ENCODE results near the gene RHD. TPM values are rescaled to one million over a fixed set of nuclear protein-coding genes. Genes with fewer than 3 reads are reported as not detected.
"Not testable (repeated sequence)": the region's sequence is repeated elsewhere in the genome, so short reads cannot be mapped to it uniquely, and the experiment has no call there.

RHD gene
- total RNA-seq, 1 experiment from 2014 or later: 1.3 TPM

DNA sequence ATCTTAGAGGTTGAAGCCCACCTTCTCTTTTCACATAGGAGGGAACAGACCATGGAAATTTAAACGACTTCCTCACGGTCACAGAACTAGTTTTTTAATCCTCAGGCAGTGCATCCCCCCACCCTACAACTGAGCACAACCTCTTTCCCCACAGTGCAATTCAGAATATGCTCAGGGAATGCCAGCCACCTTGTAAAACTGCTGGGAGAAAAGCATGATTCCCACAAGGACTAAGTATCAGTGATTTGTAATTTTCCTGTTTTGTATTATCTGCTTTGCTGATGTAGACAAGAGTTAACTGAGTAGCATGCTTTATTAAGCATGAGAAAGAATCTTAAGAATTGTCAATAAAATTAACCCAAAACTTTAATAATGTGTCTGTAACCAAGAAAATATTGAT lies 89.6 kb downstream of the RHD start:
- no peaks in the 10 kb centered on the region for H3K4me1 ChIP-seq (ENCODE audit: insufficient read depth, low read length)
- Mint-ChIP-seq H3K27me3 (ENCODE audit: low read depth) (no peaks in the 10 kb centered on the region), H3K9me3 (no peaks in the 10 kb centered on the region), H3K4me3 (no peak overlapping the region), H3K36me3 (ENCODE audit: insufficient read depth in 1 of 3, low read depth in 3 of 3) (peaks cover 6 to 47% (median 39%) of the 10 kb centered on the region in 3 experiments; a peak in 5 of 7 replicates), H3K27ac (peak overlapping the region in 1 of 3 experiments; percentile 4; a peak in 1 of 7 replicates), H3K4me1 (no peaks in the 10 kb centered on the region)
- no peaks in the 10 kb centered on the region for H3K79me1 ChIP-seq (ENCODE audit: insufficient read depth, low read depth, low read length, poor library complexity, severe bottlenecking)
- no peak overlapping the region for H4K91ac ChIP-seq (ENCODE audit: insufficient read length, low read depth, low read length)
- no peak overlapping the region for H3T11ph ChIP-seq (ENCODE audit: low read length)
- no peak overlapping the region for H3K23ac ChIP-seq (ENCODE audit: insufficient read length, low read depth, low read length)
- DNase-seq: no peak
- H4K5ac ChIP-seq (ENCODE audit: insufficient read length, low read depth, low read length): no peak overlapping the region
- no peak overlapping the region for H2AFZ ChIP-seq (ENCODE audit: low read length)
- H3K4ac ChIP-seq (ENCODE audit: low read depth, low read length): no peak overlapping the region
- H4K8ac ChIP-seq (replicated peaks; ENCODE audit: insufficient read length, low read depth, low read length): no peak overlapping the region
- H3K23me2 ChIP-seq (ENCODE audit: insufficient read length, low read depth, low read length, poor library complexity, severe bottlenecking): no peaks in the 10 kb centered on the region
- no peak overlapping the region for H2BK15ac ChIP-seq (ENCODE audit: low read depth, low read length)
- TF ChIP-seq, protein P1, sequence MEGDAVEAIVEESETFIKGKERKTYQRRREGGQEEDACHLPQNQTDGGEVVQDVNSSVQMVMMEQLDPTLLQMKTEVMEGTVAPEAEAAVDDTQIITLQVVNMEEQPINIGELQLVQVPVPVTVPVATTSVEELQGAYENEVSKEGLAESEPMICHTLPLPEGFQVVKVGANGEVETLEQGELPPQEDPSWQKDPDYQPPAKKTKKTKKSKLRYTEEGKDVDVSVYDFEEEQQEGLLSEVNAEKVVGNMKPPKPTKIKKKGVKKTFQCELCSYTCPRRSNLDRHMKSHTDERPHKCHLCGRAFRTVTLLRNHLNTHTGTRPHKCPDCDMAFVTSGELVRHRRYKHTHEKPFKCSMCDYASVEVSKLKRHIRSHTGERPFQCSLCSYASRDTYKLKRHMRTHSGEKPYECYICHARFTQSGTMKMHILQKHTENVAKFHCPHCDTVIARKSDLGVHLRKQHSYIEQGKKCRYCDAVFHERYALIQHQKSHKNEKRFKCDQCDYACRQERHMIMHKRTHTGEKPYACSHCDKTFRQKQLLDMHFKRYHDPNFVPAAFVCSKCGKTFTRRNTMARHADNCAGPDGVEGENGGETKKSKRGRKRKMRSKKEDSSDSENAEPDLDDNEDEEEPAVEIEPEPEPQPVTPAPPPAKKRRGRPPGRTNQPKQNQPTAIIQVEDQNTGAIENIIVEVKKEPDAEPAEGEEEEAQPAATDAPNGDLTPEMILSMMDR (conservative IDR thresholded peaks at IDR 0.05): no peak
- no peaks in the 10 kb centered on the region for H4K20me1 ChIP-seq (ENCODE audit: control insufficient read depth, insufficient read depth, insufficient read length)
- no peak overlapping the region for H2BK120ac ChIP-seq (ENCODE audit: low read depth, low read length, poor library complexity, severe bottlenecking)
- no peak overlapping the region for H3K27ac ChIP-seq (ENCODE audit: insufficient read length, low read depth, low read length)
- no peaks in the 10 kb centered on the region for H3K9me3 ChIP-seq (ENCODE audit: control insufficient read depth, low read depth, low read length)
- no CpG with 5 or more reads among the region's 2 CpGs for WGBS (ENCODE audit: extremely low coverage, insufficient read length, low lambda C conversion rate)
- H3K56ac ChIP-seq (ENCODE audit: insufficient read length, low read depth, low read length): no peak overlapping the region
- no peaks in the 10 kb centered on the region for H3K79me2 ChIP-seq (ENCODE audit: insufficient read depth, low read length)
- H3K18ac ChIP-seq (ENCODE audit: insufficient read length, low read depth, low read length): no peak overlapping the region
- H2BK20ac ChIP-seq (ENCODE audit: low read depth, low read length, poor library complexity, severe bottlenecking): no peak overlapping the region
- no peak overlapping the region for H3K9ac ChIP-seq (ENCODE audit: extremely low read depth, insufficient read length, low read length)
- H3K4me2 ChIP-seq (ENCODE audit: insufficient read depth, insufficient read length, low read length): no peak overlapping the region
- no peak overlapping the region for H3K14ac ChIP-seq (ENCODE audit: insufficient read depth, low read length)
- H2BK5ac ChIP-seq (ENCODE audit: insufficient read length, low read length): no peak overlapping the region
- H2AK5ac ChIP-seq (ENCODE audit: insufficient read length, low read length): no peak overlapping the region
- H2BK12ac ChIP-seq (ENCODE audit: insufficient read length, low read depth, low read length): no peak overlapping the region
- no peaks in the 10 kb centered on the region for H3K27me3 ChIP-seq (ENCODE audit: insufficient read depth, low read length)

DNA sequence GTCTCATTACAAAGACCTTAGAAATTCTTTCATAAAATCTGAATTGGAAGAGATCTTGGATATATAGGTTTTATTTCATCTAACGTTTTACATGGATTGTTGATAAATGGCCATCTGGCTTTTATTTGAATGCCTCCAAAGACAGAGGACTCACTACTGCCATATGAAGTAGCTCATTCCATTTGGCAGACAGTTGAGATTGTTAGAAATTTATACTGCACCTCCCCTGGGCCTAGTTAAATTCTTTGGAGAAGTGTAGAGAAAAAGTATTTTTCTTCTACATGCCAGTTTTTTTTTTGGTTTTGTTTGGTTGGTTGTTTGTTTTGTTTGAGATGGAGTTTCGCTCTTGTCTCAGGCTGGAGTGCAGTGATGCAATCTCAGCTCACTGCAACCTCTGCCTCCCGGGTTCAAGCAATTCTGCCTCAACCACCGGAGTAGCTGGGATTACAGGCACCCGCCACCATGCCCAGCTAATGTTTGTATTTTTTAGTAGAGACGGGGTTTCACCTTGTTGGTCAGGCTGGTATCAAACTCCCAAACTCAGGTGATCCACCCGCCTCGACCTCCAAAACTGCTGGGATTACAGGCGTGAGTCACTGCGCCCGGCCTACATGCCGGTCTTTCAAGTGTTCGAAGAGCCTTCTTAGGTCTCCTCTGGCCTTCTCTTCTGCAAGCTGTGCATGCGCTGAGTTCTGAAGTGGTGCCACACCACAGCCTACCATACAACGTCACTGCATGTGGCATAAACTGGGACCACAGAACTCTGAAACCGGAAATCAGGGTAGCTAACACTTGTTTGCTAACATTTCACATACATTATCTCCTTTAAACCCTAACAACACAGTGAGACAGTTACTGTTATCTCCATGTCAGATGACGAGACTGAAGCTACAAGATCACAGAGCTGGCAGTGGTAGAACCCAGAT lies 90.6 kb downstream of the RHD start:
- not testable (repeated sequence) for H3K27ac ChIP-seq (ENCODE audit: insufficient read length, low read depth, low read length); H3K4ac ChIP-seq (ENCODE audit: low read depth, low read length); H4K20me1 ChIP-seq (ENCODE audit: control insufficient read depth, insufficient read depth, insufficient read length); H3K27ac Mint-ChIP-seq; H3K4me3 Mint-ChIP-seq; H2BK12ac ChIP-seq (ENCODE audit: insufficient read length, low read depth, low read length); H3K79me2 ChIP-seq (ENCODE audit: insufficient read depth, low read length); H3K56ac ChIP-seq (ENCODE audit: insufficient read length, low read depth, low read length); H2BK5ac ChIP-seq (ENCODE audit: insufficient read length, low read length); H3T11ph ChIP-seq (ENCODE audit: low read length); H3K4me2 ChIP-seq (ENCODE audit: insufficient read depth, insufficient read length, low read length); H4K5ac ChIP-seq (ENCODE audit: insufficient read length, low read depth, low read length); DNase-seq; H4K8ac ChIP-seq (replicated peaks; ENCODE audit: insufficient read length, low read depth, low read length); H3K18ac ChIP-seq (ENCODE audit: insufficient read length, low read depth, low read length); H2AK5ac ChIP-seq (ENCODE audit: insufficient read length, low read length); H3K9me3 ChIP-seq (ENCODE audit: control insufficient read depth, low read depth, low read length); H3K79me1 ChIP-seq (ENCODE audit: insufficient read depth, low read depth, low read length, poor library complexity, severe bottlenecking); H3K4me1 ChIP-seq (ENCODE audit: insufficient read depth, low read length); H3K14ac ChIP-seq (ENCODE audit: insufficient read depth, low read length); H2BK20ac ChIP-seq (ENCODE audit: low read depth, low read length, poor library complexity, severe bottlenecking); H3K27me3 ChIP-seq (ENCODE audit: insufficient read depth, low read length); H3K9me3 Mint-ChIP-seq; H4K91ac ChIP-seq (ENCODE audit: insufficient read length, low read depth, low read length); H3K4me1 Mint-ChIP-seq; H2BK15ac ChIP-seq (ENCODE audit: low read depth, low read length); H2BK120ac ChIP-seq (ENCODE audit: low read depth, low read length, poor library complexity, severe bottlenecking); H2AFZ ChIP-seq (ENCODE audit: low read length); H3K23me2 ChIP-seq (ENCODE audit: insufficient read length, low read depth, low read length, poor library complexity, severe bottlenecking); H3K9ac ChIP-seq (ENCODE audit: extremely low read depth, insufficient read length, low read length); H3K27me3 Mint-ChIP-seq (ENCODE audit: low read depth); H3K23ac ChIP-seq (ENCODE audit: insufficient read length, low read depth, low read length)
- peaks cover 3 to 38% (median 32%) of the 10 kb centered on the region in 3 experiments; a peak in 5 of 7 replicates for H3K36me3 Mint-ChIP-seq (ENCODE audit: insufficient read depth in 1 of 3, low read depth in 3 of 3)
- WGBS (ENCODE audit: extremely low coverage, insufficient read length, low lambda C conversion rate): no CpG with 5 or more reads among the region's 17 CpGs
